Measurements from ENCODE around the gene NUMB.

DNA sequence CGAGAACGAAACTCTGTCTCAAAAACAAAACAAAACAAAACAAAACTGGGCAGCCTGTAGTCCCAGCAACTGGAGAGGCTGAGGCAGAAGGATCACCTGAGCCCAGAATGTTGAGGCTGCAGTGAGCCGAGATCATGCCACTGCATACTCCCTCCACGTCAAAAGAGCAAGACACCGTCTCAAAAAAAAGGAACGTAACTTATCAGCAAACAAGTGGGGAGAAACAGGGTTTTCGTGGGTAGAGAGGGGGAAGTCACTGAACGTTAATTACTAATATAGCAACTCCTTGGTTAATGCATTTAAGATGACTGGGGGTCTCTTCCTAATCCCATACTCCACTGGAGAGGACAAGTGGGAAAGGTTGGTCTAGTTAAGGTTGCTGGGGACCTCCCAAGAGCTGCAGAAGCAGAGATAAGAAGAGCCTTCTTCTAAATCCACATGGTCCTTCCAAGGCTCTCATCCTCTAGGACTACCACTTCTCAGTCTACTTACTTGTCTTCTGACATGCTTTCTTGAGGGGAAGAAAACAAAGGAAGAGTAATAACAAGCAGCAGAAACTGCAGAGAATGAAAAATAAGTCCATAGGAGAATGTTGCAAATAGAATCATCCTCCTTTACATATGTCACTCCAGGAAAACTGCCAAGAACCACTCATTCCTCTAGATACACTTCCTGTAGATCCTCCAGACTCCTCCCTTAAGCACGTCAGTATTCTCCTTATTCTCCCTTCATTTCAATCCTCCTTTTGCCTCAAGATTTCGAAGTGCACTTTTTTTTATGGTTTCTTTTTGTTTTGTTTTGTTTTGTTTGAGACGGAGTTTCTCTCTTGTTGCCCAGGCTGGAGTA, 5.8 kb downstream of the NUMB start:
- TF ChIP-seq, protein P1, sequence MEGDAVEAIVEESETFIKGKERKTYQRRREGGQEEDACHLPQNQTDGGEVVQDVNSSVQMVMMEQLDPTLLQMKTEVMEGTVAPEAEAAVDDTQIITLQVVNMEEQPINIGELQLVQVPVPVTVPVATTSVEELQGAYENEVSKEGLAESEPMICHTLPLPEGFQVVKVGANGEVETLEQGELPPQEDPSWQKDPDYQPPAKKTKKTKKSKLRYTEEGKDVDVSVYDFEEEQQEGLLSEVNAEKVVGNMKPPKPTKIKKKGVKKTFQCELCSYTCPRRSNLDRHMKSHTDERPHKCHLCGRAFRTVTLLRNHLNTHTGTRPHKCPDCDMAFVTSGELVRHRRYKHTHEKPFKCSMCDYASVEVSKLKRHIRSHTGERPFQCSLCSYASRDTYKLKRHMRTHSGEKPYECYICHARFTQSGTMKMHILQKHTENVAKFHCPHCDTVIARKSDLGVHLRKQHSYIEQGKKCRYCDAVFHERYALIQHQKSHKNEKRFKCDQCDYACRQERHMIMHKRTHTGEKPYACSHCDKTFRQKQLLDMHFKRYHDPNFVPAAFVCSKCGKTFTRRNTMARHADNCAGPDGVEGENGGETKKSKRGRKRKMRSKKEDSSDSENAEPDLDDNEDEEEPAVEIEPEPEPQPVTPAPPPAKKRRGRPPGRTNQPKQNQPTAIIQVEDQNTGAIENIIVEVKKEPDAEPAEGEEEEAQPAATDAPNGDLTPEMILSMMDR (conservative IDR thresholded peaks at IDR 0.05 in 1 of 2, IDR thresholded peaks at IDR 0.05 in 1 of 2; ENCODE audit: low read depth in 1 of 2, low read length in 2 of 2): no peak
- no peak for TF ChIP-seq EZH2 (IDR thresholded peaks at IDR 0.05; ENCODE audit: low read length, missing control alignments)
